ENCODE results near the gene SWSAP1.
"Not testable (repeated sequence)": the region's sequence is repeated elsewhere in the genome, so short reads cannot be mapped to it uniquely, and the experiment has no call there.

The SWSAP1 gene

GRCh38 chr19:11374433-11375142 is at the start of gene SWSAP1:
Gene SWSAP1 (plus strand): TSS chr19:11374666. CDS start chr19:11374681, 15 bp downstream.
- peak; percentile 92 to 96 for DNase-seq (ENCODE audit: extremely low read depth in 1 of 2, low read depth in 1 of 2)

- no peak for DNase-seq (ENCODE audit: extremely low read depth in 1 of 2, low read depth in 1 of 2)
These were observed 49.6 kb upstream of the SWSAP1 start for GRCh38 chr19:11324748-11325389.

GRCh38 chr19:11325544-11325943 is 48.9 kb upstream of the SWSAP1 start:
- no peak for DNase-seq (ENCODE audit: extremely low read depth in 1 of 2, low read depth in 1 of 2)

- no peak for DNase-seq (ENCODE audit: extremely low read depth in 1 of 2, low read depth in 1 of 2)
These were observed 44.3 kb upstream of the SWSAP1 start for GRCh38 chr19:11330127-11330526.

GRCh38 chr19:11331502-11331901 is 43.0 kb upstream of the SWSAP1 start:
- no peak for DNase-seq (ENCODE audit: extremely low read depth in 1 of 2, low read depth in 1 of 2)

GRCh38 chr19:11332822-11333221 is 41.6 kb upstream of the SWSAP1 start:
- no peak for DNase-seq (ENCODE audit: extremely low read depth in 1 of 2, low read depth in 1 of 2)

- DNase-seq (ENCODE audit: extremely low read depth in 1 of 2, low read depth in 1 of 2) = not testable (repeated sequence)
These were observed 40.6 kb upstream of the SWSAP1 start for GRCh38 chr19:11333838-11334237.

- DNase-seq (ENCODE audit: extremely low read depth in 1 of 2, low read depth in 1 of 2) = no peak
These were observed 38.9 kb upstream of the SWSAP1 start for GRCh38 chr19:11335449-11336146.

GRCh38 chr19:11337080-11337479 is 37.4 kb upstream of the SWSAP1 start:
- DNase-seq (ENCODE audit: extremely low read depth in 1 of 2, low read depth in 1 of 2) = no peak

GRCh38 chr19:11338121-11338520 is 36.3 kb upstream of the SWSAP1 start:
- no peak for DNase-seq (ENCODE audit: extremely low read depth in 1 of 2, low read depth in 1 of 2)

- no peak for DNase-seq (ENCODE audit: extremely low read depth in 1 of 2, low read depth in 1 of 2)
These were observed 35.8 kb upstream of the SWSAP1 start for GRCh38 chr19:11338569-11339253.

- DNase-seq (ENCODE audit: extremely low read depth in 1 of 2, low read depth in 1 of 2) = peak; percentile 64 to 82
These were observed 35.0 kb upstream of the SWSAP1 start, which contains the start of gene RAB3D for GRCh38 chr19:11339254-11340098. Gene RAB3D (minus strand): TSS chr19:11339657. CDS start chr19:11337399, 2,258 bp downstream.

GRCh38 chr19:11340099-11340467 is 34.4 kb upstream of the SWSAP1 start:
- DNase-seq (ENCODE audit: extremely low read depth in 1 of 2, low read depth in 1 of 2) = not testable (repeated sequence)

- DNase-seq (ENCODE audit: extremely low read depth in 1 of 2, low read depth in 1 of 2) = no peak
These were observed 32.0 kb upstream of the SWSAP1 start for GRCh38 chr19:11342429-11342828.

- DNase-seq (ENCODE audit: extremely low read depth in 1 of 2, low read depth in 1 of 2) = no peak
These were observed 29.2 kb upstream of the SWSAP1 start for GRCh38 chr19:11345122-11345803.

GRCh38 chr19:11346104-11346940 is 28.1 kb upstream of the SWSAP1 start, which contains the start of the genes CCDC159 and TMEM205:
Gene CCDC159 (plus strand): TSS chr19:11346519. CDS start chr19:11346607, 88 bp downstream.
Gene TMEM205 (minus strand): TSS chr19:11346268. CDS start chr19:11345619, 649 bp downstream.
- peak; percentile 93 to 98 for DNase-seq (ENCODE audit: extremely low read depth in 1 of 2, low read depth in 1 of 2)

GRCh38 chr19:11347546-11348039 is 26.9 kb upstream of the SWSAP1 start:
- DNase-seq (ENCODE audit: extremely low read depth in 1 of 2, low read depth in 1 of 2) = no peak

- DNase-seq (ENCODE audit: extremely low read depth in 1 of 2, low read depth in 1 of 2) = no peak
These were observed 25.3 kb upstream of the SWSAP1 start for GRCh38 chr19:11349171-11349570.
